Measurements from ENCODE around the gene ST7.

Gene ST7

DNA sequence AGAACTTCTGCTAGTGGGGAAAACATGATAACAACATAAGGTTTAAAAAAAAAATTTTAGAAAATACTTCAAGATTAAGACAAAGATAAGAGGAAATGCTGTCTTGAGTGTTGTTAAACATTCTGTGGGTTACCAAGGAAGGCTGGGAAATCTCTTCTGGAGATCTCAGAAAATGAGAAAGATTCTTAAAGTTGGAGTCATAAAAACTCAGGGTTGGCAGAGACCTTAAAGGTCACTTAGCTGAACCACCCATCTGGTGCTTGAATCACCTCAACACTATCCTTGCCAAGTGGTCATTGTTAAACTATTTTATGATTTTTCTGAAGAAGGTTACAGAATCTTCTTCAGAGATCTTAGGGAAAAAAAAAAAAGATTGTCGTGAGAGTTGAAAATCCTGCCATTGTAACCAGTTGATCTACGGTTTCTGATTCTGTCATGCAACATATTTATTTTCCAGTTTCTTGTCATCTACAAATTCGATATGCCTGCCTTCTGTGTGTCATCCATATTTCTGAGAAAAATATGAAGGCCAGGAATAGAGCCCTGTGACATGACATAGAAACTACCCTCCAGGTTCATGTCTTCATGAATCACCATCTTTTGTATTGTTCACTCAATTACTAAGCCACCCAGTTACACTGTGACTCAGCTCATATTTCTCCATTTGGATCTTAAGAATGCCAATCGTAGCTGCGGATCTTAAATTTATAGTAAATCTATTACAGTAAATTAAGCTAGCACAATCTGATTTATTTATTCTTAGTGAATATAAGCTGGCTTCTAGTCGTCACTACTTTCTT lies 179.2 kb downstream of the ST7 start:
- DNase-seq (ENCODE audit: low spot score), result no peak

- no peak for DNase-seq (ENCODE audit: low spot score)
Observed at GRCh38 chr7:117133125-117133524, 179.8 kb downstream of the ST7 start.

GRCh38 chr7:117134411-117134810 lies 181.1 kb downstream of the ST7 start:
- DNase-seq (ENCODE audit: low spot score), result no peak

GRCh38 chr7:117134889-117135552 lies 181.7 kb downstream of the ST7 start:
- no peak for DNase-seq (ENCODE audit: low spot score)

DNA sequence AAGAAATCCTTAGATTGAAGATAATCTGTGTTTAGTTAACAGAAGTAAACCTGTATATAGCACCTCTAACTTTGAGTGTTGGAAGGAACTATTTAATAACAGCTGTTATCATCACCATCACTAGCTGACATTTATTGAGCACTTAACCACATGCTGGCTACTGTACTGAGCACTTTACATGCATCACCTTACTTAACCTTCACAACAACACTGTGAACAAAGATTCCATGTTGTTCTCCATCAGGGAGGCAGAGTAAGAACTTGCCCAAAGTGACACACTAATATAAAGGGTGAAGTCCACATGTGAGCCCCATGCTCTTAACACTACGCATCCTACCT lies 182.2 kb downstream of the ST7 start:
- no peak for DNase-seq (ENCODE audit: low spot score)

- no peak for DNase-seq (ENCODE audit: low spot score)
Observed at GRCh38 chr7:117137868-117138267, 184.6 kb downstream of the ST7 start.

GRCh38 chr7:117138495-117138894 lies 185.2 kb downstream of the ST7 start:
- no peak for DNase-seq (ENCODE audit: low spot score)

DNA sequence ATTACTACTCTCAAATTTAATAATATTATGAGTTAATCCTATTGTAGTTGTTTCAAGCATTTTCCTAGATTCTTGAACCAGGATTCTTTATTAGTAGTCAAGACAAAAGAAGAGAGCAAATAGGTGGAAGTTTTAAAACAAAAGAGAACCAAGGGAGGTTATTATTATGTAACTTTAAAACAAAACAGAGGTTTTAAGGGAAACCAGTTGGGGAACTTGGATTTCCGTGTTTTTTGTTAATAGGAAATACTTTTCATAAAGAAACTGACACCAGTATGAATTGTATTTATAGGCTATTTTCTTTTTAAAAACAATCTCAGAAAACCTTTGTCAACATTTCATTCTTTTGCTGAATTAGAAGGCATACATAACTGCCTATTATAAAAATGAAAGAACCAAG lies 185.7 kb downstream of the ST7 start:
- DNase-seq (ENCODE audit: low spot score), result no peak

GRCh38 chr7:117139397-117139984 lies 186.2 kb downstream of the ST7 start:
- no peak for DNase-seq (ENCODE audit: low spot score)

GRCh38 chr7:117140921-117141320 lies 187.6 kb downstream of the ST7 start:
- DNase-seq (ENCODE audit: low spot score), result no peak

DNA sequence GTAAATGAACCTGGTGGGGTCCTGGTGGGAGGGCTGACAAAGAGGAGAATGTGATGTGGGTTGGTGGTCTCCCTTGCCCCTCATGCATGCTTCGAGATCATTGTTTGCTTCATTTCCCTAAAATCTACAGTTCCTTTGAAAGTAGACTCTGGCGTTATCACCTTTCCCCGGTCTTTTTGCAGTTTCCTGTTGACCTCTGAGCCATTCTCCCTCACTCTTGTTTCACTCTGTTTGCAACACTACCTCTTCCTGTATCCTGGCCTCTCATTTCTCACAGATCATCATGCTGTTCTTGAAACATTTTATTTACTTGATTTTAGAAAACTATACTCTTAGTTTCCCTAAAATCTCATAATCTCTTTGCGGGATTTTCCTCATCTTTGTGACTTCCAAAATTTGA lies 189.8 kb downstream of the ST7 start:
- no peak for DNase-seq (ENCODE audit: low spot score)

GRCh38 chr7:117143580-117143979 lies 190.3 kb downstream of the ST7 start:
- no peak for DNase-seq (ENCODE audit: low spot score)

DNA sequence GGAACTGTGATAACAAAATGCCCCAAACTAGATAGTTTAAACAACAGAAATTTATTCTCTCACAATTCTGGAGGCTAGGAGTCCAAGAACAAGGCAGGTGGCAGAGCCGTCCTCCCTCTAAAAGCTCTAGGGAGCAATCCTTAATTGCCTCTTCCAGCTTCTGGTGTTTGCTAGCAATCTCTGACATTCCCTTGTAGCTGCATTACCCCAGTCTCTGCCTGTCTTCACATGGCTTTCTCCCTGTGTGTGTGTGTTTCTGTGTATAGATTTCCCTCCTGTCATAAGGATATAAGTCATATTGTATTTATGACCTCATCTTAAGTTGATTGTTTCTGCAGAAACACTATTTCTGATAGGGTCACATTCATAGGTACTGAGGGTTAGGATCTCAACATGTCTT lies 192.0 kb downstream of the ST7 start:
- DNase-seq (ENCODE audit: low spot score), result no peak

DNA sequence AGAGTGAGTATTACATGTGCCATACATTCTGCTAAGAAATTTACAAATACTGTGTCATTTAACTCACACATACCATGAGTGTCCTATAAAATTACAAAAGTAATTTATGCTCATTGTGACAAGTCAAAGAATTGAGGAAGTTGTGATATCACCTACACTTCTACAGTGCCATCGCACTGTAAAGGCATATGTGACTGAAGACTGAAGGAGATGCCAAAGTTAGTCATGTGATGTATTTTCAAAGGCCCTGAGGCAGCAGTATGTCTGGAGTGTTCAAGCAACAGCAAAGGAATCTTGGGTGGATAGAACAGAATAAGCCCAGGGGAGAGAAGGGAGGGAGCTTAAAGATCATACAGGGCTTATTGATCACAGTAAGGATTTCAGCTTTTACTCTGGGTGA lies 192.8 kb downstream of the ST7 start:
- no peak for DNase-seq (ENCODE audit: low spot score)

GRCh38 chr7:117146511-117146910 lies 193.2 kb downstream of the ST7 start:
- no peak for DNase-seq (ENCODE audit: low spot score)

GRCh38 chr7:117148971-117149370 lies 195.7 kb downstream of the ST7 start:
- no peak for DNase-seq (ENCODE audit: low spot score)

DNA sequence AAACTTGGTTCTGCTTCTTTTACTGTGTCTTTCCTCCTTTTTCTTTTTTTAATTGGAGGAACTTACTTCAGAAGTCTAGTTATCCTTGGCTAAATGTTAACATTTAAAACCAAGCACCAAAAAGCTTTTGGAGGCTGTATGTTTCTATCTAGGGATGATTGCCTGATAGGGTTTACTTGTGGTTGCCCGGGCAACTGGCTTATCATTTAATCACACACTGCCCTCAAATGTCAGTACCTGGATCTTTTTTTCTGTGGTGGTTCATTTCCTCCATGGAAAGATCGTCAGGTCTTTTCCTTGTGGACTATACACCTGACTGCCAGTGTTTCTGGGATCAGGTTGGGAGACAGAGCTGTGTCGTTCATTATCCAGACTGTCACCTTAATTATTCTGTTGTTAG lies 196.4 kb downstream of the ST7 start:
- DNase-seq (ENCODE audit: low spot score), result no peak

- no peak for DNase-seq (ENCODE audit: low spot score)
Observed at GRCh38 chr7:117152213-117153007, 199.1 kb downstream of the ST7 start.

DNA sequence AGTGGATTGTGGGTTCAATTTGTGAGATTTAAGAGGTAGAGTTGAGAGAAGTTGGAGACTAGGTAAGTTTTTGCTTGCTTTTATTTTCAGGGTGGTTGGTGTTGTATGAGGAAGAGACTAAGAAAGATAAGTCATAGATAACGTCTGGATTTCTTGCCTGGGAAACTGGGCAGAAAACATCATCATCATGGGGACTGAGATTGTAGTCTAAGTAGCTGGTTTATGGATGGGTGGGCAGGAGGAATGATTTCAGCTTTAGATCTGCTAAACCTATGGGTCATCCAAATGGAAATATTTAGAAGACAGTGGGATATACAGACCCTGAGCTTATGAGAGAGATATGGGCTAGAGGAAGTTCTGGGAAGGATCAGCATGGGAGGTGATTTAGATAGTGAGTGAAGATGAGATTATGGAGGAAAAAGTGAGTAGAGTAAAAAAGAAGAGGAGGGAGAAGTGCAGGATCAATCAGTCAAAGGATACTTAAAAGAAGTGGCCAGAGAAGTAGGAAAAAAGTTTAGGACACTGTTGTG lies 199.8 kb downstream of the ST7 start:
- no peak for DNase-seq (ENCODE audit: low spot score)

DNA sequence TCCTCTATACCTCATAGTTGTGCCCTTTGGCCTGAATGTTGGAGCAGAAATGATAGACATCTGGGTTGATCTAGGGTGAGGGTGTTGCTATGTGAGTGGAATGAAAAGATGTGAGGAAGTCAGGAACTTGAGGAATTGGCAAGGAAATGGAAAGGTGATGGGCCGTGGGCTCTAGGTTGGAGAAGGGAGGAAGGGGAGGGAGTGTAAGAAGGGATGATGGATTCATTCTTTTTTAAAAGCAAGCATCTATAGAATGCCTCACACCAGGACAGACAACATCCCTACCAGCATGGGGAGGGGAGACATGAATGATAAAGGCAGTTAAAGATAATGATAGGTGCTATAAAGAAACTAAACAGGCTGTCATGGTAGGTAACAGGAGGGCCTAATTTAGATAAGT lies 201.4 kb downstream of the ST7 start:
- no peak for DNase-seq (ENCODE audit: low spot score)

DNA sequence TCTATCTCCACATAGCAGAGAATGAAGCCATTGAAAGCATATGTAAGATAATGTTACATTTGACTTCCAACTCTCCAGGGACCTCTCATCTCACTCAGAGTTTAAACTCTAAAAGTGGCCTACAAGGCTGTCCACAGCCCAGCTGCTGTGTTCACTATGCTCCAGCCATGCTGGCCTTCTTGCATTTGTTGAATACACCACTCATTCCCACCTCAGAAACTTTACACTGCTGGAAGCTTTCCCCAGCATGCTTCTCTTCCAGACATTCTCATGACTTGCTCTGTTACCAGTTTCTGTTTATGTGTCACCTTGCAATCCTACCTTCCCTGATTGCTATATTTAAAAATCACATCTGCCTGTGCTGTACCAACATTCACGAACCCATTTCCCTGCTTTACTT lies 202.4 kb downstream of the ST7 start:
- DNase-seq (ENCODE audit: low spot score), result no peak
